GM12864 (cell line): Measurements from ENCODE around the gene PCDH9.

ENCODE experiments used
- DNase-seq: peaks from one replicate; pipeline ENCODE4 v3.0.0-alpha.2; 2011; ENCODE audit warnings: low read depth
- H3K4me3 ChIP-seq: 2 replicates; pipeline ENCODE4 v1.5.1; 2011; ENCODE audit warnings: mild to moderate bottlenecking, low read depth, low read length, control low read depth
- TF ChIP-seq, protein P1 (sequence below): IDR thresholded peaks from 2 replicates; pipeline ENCODE4 v1.5.1; 2011; ENCODE audit warnings: low read depth, mild to moderate bottlenecking, moderate library complexity, low read length, control low read depth, inconsistent platforms; ENCODE audit errors: missing control alignments

The PCDH9 gene

DNA sequence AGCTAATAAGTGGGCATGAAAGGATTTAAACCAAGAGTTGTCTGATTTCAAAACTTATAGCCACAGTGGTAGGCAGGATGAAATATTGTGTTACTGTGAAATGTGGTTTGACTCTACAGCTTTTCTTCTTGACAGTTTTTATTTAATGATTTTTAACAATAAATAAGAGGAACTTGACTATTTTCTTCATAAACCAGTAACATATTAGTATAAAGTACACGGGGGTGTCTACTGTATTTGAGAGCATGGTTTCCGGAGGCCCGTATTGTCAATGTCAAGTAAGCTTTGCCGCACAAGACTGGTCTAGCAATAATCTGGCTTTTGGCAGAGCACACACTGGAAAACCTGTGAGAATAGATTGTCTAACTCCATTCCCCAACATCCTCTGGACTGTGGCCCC is 894.5 kb downstream of the PCDH9 start:
- DNase-seq, result no peak
- TF ChIP-seq, protein P1, sequence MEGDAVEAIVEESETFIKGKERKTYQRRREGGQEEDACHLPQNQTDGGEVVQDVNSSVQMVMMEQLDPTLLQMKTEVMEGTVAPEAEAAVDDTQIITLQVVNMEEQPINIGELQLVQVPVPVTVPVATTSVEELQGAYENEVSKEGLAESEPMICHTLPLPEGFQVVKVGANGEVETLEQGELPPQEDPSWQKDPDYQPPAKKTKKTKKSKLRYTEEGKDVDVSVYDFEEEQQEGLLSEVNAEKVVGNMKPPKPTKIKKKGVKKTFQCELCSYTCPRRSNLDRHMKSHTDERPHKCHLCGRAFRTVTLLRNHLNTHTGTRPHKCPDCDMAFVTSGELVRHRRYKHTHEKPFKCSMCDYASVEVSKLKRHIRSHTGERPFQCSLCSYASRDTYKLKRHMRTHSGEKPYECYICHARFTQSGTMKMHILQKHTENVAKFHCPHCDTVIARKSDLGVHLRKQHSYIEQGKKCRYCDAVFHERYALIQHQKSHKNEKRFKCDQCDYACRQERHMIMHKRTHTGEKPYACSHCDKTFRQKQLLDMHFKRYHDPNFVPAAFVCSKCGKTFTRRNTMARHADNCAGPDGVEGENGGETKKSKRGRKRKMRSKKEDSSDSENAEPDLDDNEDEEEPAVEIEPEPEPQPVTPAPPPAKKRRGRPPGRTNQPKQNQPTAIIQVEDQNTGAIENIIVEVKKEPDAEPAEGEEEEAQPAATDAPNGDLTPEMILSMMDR, result no peak
- no peak overlapping the region for H3K4me3 ChIP-seq

GRCh38 chr13:66329988-66330451 is 900.1 kb downstream of the PCDH9 start:
- no peak for DNase-seq
- TF ChIP-seq, protein P1, result no peak

DNA sequence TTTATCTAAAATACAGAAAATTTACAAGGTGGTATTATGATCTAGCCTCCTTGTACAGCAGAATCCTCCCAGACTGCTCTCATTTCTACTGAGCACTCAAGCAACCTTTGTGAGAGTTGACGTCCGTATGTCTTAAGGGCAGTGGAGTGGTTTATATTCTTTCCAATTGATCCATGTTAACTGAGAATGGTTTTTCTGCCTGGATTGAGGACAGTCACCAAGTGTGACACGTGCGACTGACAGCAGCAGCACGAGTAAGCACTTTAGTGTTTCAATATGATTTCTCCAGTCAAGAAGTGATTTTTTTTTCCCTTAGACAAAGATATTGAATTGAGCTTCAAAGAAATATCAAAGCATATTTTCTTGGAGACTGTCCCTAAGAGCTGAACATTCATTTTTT is 901.7 kb downstream of the PCDH9 start:
- no peak overlapping the region for H3K4me3 ChIP-seq
- TF ChIP-seq, protein P1, result no peak

More at GRCh38 chr13:66329988-66330451, 900.1 kb downstream of the PCDH9 start:
- no peak overlapping the region for H3K4me3 ChIP-seq

DNA sequence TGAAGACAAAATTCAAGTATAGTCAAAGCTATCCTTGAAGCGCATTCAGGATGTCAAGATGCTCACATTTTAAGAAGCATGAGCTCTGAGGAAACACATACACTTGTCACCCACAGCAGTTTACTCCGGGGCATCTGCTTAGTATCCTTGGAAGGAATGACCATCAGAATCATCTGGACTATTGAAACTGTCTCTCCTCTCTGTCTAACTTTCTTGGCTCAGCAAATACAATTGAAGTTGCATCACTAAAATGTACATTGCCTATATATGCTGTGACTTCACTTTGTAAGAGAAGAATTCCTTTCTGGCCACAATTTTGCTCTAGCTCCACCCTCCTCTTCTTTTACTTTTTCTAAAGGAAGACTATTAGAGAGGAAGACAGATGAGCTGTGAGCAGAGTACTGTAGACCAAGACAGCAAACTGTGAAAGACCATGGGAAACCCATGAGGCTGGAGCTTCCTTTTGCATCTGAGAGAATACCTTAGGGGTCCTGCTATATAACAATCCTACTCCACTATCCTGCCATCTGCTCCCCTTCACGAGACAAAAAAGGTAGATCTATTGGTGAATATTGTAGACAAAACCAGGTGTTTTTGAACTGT is 906.3 kb downstream of the PCDH9 start:
- no peak overlapping the region for H3K4me3 ChIP-seq
- DNase-seq, result no peak
- TF ChIP-seq, protein P1, result no peak

More for the DNA sequence above, 901.7 kb downstream of the PCDH9 start:
- DNase-seq, result no peak

DNA sequence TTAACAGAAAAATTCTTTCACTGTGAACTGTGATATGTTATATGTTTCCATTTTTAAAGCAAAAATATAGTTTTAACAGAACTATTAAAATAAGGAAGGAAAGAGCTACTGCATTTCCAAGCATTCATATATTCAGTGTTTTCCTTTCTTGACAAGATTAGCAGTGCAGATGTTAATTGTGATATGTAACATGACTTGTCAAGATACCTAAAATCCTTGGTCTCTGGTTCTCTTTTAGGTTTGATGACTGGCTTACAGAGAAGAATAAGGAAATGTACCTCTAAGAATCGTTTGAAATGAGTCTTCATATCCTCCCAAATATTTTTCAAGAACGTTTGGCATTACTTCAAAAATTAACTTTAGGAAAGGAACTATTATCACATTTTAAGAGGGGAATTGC is 907.2 kb downstream of the PCDH9 start:
- TF ChIP-seq, protein P1, result no peak
- DNase-seq, result no peak
- H3K4me3 ChIP-seq, result no peak overlapping the region

GRCh38 chr13:66322193-66322740 is 907.9 kb downstream of the PCDH9 start:
- H3K4me3 ChIP-seq, result no peak overlapping the region
- TF ChIP-seq, protein P1, result no peak
- DNase-seq, result no peak

GRCh38 chr13:66314911-66315310 is 915.2 kb downstream of the PCDH9 start:
- TF ChIP-seq, protein P1, result no peak
- H3K4me3 ChIP-seq, result no peak overlapping the region
- no peak for DNase-seq
